Pancreas (tissue), 10 donors: ENCODE data around the gene CLTA. TPM values are rescaled to one million over a fixed set of nuclear protein-coding genes. Genes with fewer than 3 reads are reported as not detected.

ENCODE experiments used
- ATAC-seq, 4 donors: fragments of 200-7000 bp; cut with Tn5 transposase; one replicate each; pipeline versions ENCODE4 v1.8.0 to v1.9.1; 2020; ENCODE audit warnings: mild to moderate bottlenecking in 4 of 4, moderate library complexity in 4 of 4
- DNase-seq, 6 donors: peaks; one replicate each; pipeline ENCODE4 v3.0.0-alpha.2; 2020
- FAIRE-seq: peaks from 2 replicates; lab custom pipeline; 2012; peaks lifted over from hg19 to GRCh38; lab: Jason Lieb, UNC
- H3K27ac ChIP-seq, 4 donors: fragments of 200-600 bp; sonication (generic); 1 replicate in 3 of 4; 2 replicates in 1 of 4; pipeline versions ENCODE4 v1.5.0 to v1.8.0; 2020
- H3K27me3 ChIP-seq, 4 donors: fragments of 200-600 bp; one replicate each; pipeline ENCODE4 v1.8.0; 2021
- H3K36me3 ChIP-seq, 3 donors: fragments of 200-600 bp; sonication (generic) in 1 of 3; one replicate each; pipeline versions ENCODE4 v1.5.0 to v1.8.0; 2020 to 2021
- H3K4me1 ChIP-seq, 3 donors: fragments of 200-600 bp; one replicate each; pipeline ENCODE4 v1.8.0; 2021
- H3K4me3 ChIP-seq, 4 donors: fragments of 200-600 bp; sonication (generic) in 2 of 4; one replicate each; pipeline versions ENCODE4 v1.5.0 to v1.8.0; 2020 to 2021
- H3K9me3 ChIP-seq, 4 donors: fragments of 200-600 bp; one replicate each; pipeline ENCODE4 v1.8.0; 2021
- CTCF ChIP-seq, 4 donors: fragments of 200-600 bp; sonication (generic) in 3 of 4; IDR thresholded peaks; one replicate each; pipeline versions ENCODE4 v1.5.0 to v1.8.0; 2021; ENCODE audit warnings: antibody characterized with exemption in 4 of 4
- WGBS, 2 donors: extraction: QIAGEN DNeasy Blood & Tissue Kit; methylation state at CpG; one replicate each; pipeline ENCODE4 v1.1.7; 2013; 5-methylcytosine and 5-hydroxymethylcytosine counted together
- intact Hi-C, 3 donors: fragments of 100-400 bp; cut with DNase I; formaldehyde crosslinking; loops; one replicate each; pipeline versions ENCODE4 v1.11.1 to v1.14.2; 2022
- polyA plus RNA-seq, 2 donors: library from polyadenylated mRNA; stranded (reverse); fragments of 200-250 nt; gene quantifications; one replicate each; pipeline ENCODE4 v1.2.3, GENCODE V29; 2013
- total RNA-seq, 6 donors: library from RNA; stranded (reverse); fragmentation: NEBNext Ultra II Directional in 4 of 6; extraction: Animal tissue kit (Norgen Biotek cat#: 25700) in 4 of 6; gene quantifications; one replicate each; pipeline versions ENCODE4 v1.2.1 to v1.2.4, GENCODE V29; 2021 to 2023
- donor health status: healthy with polysubstance abuse.
- donor health status: DM: no; HTN: no; CAD: no; lungs with moderate emphysema.
- donor health status: DM: no; HTN: no; CAD: no.
- donor health status: control.
- donor health status: control.
- donor health status: Bipolar disorder and iron deficiency.
- donor health status: DM: yes; HTN: yes; CAD: no.
- donor health status: DM: no; HTN: no; CAD: no.
- donor health status: DM: no; HTN: no; CAD: no.
- donor health status: DM: yes; HTN: yes; CAD: no.

CLTA gene
- total and polyA plus RNA-seq, 8 donors: 49.2 to 102 (median 77.7) TPM

- Histone ChIP-seq H3K27me3 (no peaks in the 10 kb centered on the region), H3K36me3 (no peaks in the 10 kb centered on the region), H3K4me3 (no peak overlapping the region), H3K9me3 (no peaks in the 10 kb centered on the region), H3K27ac (peak overlapping the region in 2 of 4 donors; percentile 48), H3K4me1 (no peaks in the 10 kb centered on the region)
- intact Hi-C loops: no loop called here
- no peak for TF ChIP-seq CTCF (IDR thresholded peaks at IDR 0.05)
- no peak for DNase-seq
- no peak for FAIRE-seq
- WGBS, 2 donors: 73 to 82% methylated on average over 13 of the region's 13 CpGs
- ATAC-seq: no peak
These were observed 47.5 kb upstream of the CLTA start for GRCh38 chr9:36143245-36143641.

GRCh38 chr9:36144309-36145232 is 46.1 kb upstream of the CLTA start:
- H3K36me3 ChIP-seq: no peaks in the 10 kb centered on the region
- H3K4me3 ChIP-seq: no peak overlapping the region
- no peak for TF ChIP-seq CTCF (IDR thresholded peaks at IDR 0.05)
- ATAC-seq (no peak), DNase-seq (peak in 1 of 6 donors; percentile 19), FAIRE-seq (no peak)
- no peaks in the 10 kb centered on the region for H3K4me1 ChIP-seq
- no peaks in the 10 kb centered on the region for H3K9me3 ChIP-seq
- no peaks in the 10 kb centered on the region for H3K27me3 ChIP-seq
- 80 to 88% methylated on average over 12 of the region's 12 CpGs for WGBS, 2 donors
- intact Hi-C loops: no loop called here
- H3K27ac ChIP-seq: no peak overlapping the region

GRCh38 chr9:36145970-36146369 is 44.8 kb upstream of the CLTA start:
- DNase-seq (no peak), ATAC-seq (no peak), FAIRE-seq (no peak)
- Histone ChIP-seq H3K4me1 (no peaks in the 10 kb centered on the region), H3K9me3 (no peaks in the 10 kb centered on the region), H3K27me3 (no peaks in the 10 kb centered on the region), H3K4me3 (no peak overlapping the region), H3K27ac (no peak overlapping the region), H3K36me3 (no peaks in the 10 kb centered on the region)
- no peak for TF ChIP-seq CTCF (IDR thresholded peaks at IDR 0.05)
- 84 to 93% methylated on average over 4 of the region's 4 CpGs for WGBS, 2 donors
- intact Hi-C loops: no loop called here

- ATAC-seq (no peak), FAIRE-seq (no peak), DNase-seq (no peak)
- H3K27ac ChIP-seq: no peak overlapping the region
- no peak for TF ChIP-seq CTCF (IDR thresholded peaks at IDR 0.05)
- no peaks in the 10 kb centered on the region for H3K9me3 ChIP-seq
- no peaks in the 10 kb centered on the region for H3K36me3 ChIP-seq
- no peaks in the 10 kb centered on the region for H3K27me3 ChIP-seq
- no peaks in the 10 kb centered on the region for H3K4me1 ChIP-seq
- H3K4me3 ChIP-seq: no peak overlapping the region
- WGBS, 2 donors: 89 to 93% methylated on average over 10 of the region's 10 CpGs
- intact Hi-C loops: no loop called here
These were observed 44.1 kb upstream of the CLTA start for GRCh38 chr9:36146651-36147050.
